ENCODE results near the gene GPER1.

Gene GPER1

GRCh38 chr7:1054861-1055450, 33.0 kb upstream of the GPER1 start:
- CTCF ChIA-PET: interaction anchor here (1.3 to 20.3 kb wide), 4 partner anchors 11 to 121 kb away, joined by 4 to 391 read pairs (median 10); partner anchors contain the start of gene GPR146
- TF ChIP-seq, protein P1, sequence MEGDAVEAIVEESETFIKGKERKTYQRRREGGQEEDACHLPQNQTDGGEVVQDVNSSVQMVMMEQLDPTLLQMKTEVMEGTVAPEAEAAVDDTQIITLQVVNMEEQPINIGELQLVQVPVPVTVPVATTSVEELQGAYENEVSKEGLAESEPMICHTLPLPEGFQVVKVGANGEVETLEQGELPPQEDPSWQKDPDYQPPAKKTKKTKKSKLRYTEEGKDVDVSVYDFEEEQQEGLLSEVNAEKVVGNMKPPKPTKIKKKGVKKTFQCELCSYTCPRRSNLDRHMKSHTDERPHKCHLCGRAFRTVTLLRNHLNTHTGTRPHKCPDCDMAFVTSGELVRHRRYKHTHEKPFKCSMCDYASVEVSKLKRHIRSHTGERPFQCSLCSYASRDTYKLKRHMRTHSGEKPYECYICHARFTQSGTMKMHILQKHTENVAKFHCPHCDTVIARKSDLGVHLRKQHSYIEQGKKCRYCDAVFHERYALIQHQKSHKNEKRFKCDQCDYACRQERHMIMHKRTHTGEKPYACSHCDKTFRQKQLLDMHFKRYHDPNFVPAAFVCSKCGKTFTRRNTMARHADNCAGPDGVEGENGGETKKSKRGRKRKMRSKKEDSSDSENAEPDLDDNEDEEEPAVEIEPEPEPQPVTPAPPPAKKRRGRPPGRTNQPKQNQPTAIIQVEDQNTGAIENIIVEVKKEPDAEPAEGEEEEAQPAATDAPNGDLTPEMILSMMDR (IDR thresholded peaks at IDR 0.05; ENCODE audit: control extremely low read depth, extremely low read depth, low read depth, missing control alignments): no peak
- DNase-seq (ENCODE audit: extremely low spot score): no peak
- POLR2A ChIA-PET: no interaction called here

DNA sequence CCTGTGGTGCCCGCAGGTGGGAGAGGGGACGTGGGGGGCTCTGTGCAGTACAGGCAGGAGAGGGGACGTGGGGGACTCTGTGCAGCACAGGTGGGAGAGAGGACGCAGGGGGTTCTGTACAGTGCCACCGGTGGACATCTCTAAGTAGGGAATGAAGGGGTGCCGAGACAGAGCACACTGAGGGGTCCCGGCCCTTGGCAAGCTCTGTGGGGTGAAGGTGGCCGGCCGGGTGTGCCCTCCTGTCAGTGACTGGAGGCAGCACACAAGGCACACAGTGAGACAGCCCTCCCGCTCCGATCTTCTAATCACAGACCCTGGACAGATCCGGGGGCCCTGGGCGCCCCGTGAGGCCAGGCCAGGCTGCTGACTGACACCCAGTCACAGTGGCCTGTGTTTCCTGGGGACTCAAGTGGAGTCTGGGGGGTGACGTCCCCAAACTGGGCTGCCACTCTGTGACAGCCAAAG, 32.4 kb upstream of the GPER1 start:
- TF ChIP-seq, protein P1 (IDR thresholded peaks at IDR 0.05; ENCODE audit: control extremely low read depth, extremely low read depth, low read depth, missing control alignments): no peak
- POLR2A ChIA-PET: interaction anchor here (0.6 kb wide), 1 partner anchor 116 kb away, joined by 4 read pairs; no protein-coding TSS in a partner anchor
- CTCF ChIA-PET: interaction anchor here (0.9 to 20.3 kb wide), 6 partner anchors 9 to 120 kb away, joined by 3 to 391 read pairs (median 4); partner anchors contain the start of gene GPR146
- DNase-seq (ENCODE audit: extremely low spot score): no peak

DNA sequence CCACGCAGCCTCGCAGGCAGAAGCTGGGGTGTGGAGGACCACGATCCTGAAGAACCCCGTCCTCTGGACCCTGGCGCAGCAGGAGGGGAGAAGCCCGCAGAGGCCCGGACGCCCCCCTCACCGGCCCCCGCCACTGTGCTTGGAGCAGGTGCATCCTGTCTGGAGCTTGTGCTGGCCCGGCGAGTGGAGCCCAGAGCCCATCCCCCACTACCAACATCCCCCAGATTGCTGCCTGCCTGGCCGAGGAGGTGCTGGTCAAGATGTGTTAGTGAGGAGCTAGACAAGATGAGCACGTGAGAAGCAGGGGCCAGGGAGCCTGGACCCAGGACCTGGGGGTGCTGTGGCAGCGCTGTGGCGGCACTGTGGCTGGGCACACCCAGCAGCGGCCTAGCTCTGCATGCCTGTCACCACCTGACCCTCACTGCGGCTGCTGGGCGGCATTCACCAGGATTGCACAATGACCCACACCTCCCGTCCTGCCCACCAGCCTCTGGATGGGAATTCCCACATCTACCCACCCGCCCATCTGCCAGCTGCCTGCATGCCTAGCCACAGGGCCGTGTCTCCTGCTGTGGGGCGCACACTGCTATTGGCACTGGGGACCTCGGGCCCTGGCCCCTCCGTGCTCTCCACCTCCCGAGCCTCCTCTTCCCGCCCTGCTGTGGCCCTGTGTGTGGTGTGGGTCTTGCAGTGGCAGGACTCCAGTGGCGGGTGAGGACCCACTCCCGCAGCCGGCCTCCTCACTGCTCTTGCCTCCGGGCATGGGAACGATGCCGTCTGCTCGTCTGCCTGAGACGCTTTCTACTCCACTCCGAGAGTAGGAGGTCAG, 31.7 kb upstream of the GPER1 start:
- TF ChIP-seq, protein P1 (IDR thresholded peaks at IDR 0.05; ENCODE audit: control extremely low read depth, extremely low read depth, low read depth, missing control alignments): no peak
- ChIA-PET CTCF (interaction anchor here (0.9 to 20.3 kb wide), 7 partner anchors 9 to 120 kb away, joined by 3 to 391 read pairs (median 4); partner anchors contain the start of gene GPR146), POLR2A (interaction anchor here (0.6 kb wide), 1 partner anchor 117 kb away, joined by 4 read pairs; no protein-coding TSS in a partner anchor)
- no peak for DNase-seq (ENCODE audit: extremely low spot score)

DNA sequence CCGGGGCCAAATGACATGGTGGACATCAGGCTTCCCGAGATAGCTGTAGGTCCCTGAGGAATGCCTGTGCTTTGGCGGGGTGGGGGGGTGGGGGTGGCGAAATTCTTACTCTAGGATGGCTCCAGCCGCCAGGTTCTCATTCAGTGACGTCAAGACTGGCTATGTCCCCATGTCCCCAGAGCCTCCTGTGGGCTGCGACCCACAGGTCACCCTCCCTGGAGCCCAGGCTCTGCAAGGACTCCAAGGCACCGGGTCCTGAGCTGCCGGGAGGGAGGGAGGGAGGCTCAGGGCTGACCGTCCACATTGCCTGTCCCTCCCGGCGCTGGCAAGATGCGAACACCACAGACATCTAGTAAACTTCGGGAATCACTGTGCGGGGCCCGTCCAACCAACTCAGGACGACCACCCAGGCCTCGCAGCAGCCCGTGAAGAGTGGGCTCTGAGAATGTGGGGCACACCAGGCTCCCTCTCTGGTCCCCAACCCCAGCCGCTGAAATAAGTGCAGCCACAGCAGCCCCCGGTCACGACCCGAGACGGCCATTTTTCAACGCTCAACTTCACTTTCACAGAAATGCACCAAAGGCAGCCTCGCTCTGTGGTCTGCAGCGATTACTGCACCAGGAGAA, 31.0 kb upstream of the GPER1 start:
- TF ChIP-seq, protein P1 (IDR thresholded peaks at IDR 0.05; ENCODE audit: control extremely low read depth, extremely low read depth, low read depth, missing control alignments): no peak
- CTCF ChIA-PET: interaction anchor here (1.3 to 20.3 kb wide), 5 partner anchors 9 to 62 kb away, joined by 3 to 391 read pairs (median 16); partner anchors contain the start of gene GPR146
- POLR2A ChIA-PET: no interaction called here
- no peak for DNase-seq (ENCODE audit: extremely low spot score)

- DNase-seq (ENCODE audit: extremely low spot score): no peak
- TF ChIP-seq, protein P1 (IDR thresholded peaks at IDR 0.05; ENCODE audit: control extremely low read depth, extremely low read depth, low read depth, missing control alignments): no peak
- ChIA-PET CTCF (interaction anchor here (1.4 to 20.3 kb wide), 4 partner anchors 8 to 62 kb away, joined by 4 to 391 read pairs (median 25); partner anchors contain the start of gene GPR146), POLR2A (interaction anchor here (0.5 kb wide), 1 partner anchor 168 kb away, joined by 3 read pairs; no protein-coding TSS in a partner anchor)
Observed at GRCh38 chr7:1057416-1058291, 30.3 kb upstream of the GPER1 start.
